Trophoblast cell (in vitro differentiated cells and primary cell): ENCODE measurements around the gene PITX3.

ENCODE experiments used
- DNase-seq, 2 donors: peaks; one replicate each; pipeline ENCODE4 v3.0.0-alpha.2; 2016
- H2AFZ ChIP-seq: 2 replicates; pipeline ENCODE4 v1.6.1; 2013; ENCODE audit warnings: low read length, moderate library complexity, mild to moderate bottlenecking; ENCODE audit not compliant: insufficient read depth, poor library complexity
- H2AK5ac ChIP-seq: 2 replicates; pipeline ENCODE4 v1.6.1; 2013; ENCODE audit warnings: mild to moderate bottlenecking, low read length
- H2BK120ac ChIP-seq: 2 replicates; pipeline ENCODE4 v1.6.1; 2013; ENCODE audit warnings: low read length, mild to moderate bottlenecking, moderate library complexity; ENCODE audit not compliant: insufficient read depth, poor library complexity
- H2BK12ac ChIP-seq: 2 replicates; pipeline ENCODE4 v1.6.1; 2013; ENCODE audit warnings: mild to moderate bottlenecking, low read length, moderate library complexity
- H2BK5ac ChIP-seq: 2 replicates; pipeline ENCODE4 v1.6.1; 2013; ENCODE audit warnings: low read length, low read depth, moderate library complexity, mild to moderate bottlenecking; ENCODE audit not compliant: poor library complexity
- H3K14ac ChIP-seq: 2 replicates; pipeline ENCODE4 v1.6.1; 2013; ENCODE audit warnings: mild to moderate bottlenecking, low read length
- H3K18ac ChIP-seq: 2 replicates; pipeline ENCODE4 v1.6.1; 2013; ENCODE audit warnings: mild to moderate bottlenecking, low read length
- H3K23ac ChIP-seq: 2 replicates; pipeline ENCODE4 v1.6.1; 2013; ENCODE audit warnings: low read length
- H3K27ac ChIP-seq: 2 replicates; pipeline ENCODE4 v1.5.1; 2013; ENCODE audit warnings: low read depth, mild to moderate bottlenecking, inconsistent platforms, low read length, moderate library complexity
- H3K27me3 ChIP-seq: 2 replicates; pipeline ENCODE4 v1.6.1; 2013; ENCODE audit warnings: inconsistent platforms, mild to moderate bottlenecking, low read length, moderate library complexity; ENCODE audit not compliant: insufficient read depth
- H3K36me3 ChIP-seq, 2 experiments: 1 replicate in 1 of 2; 2 replicates in 1 of 2; pipeline ENCODE4 v1.6.1; 2013; ENCODE audit warnings: low read length in 2 of 2, mild to moderate bottlenecking in 2 of 2, moderate library complexity in 1 of 2; ENCODE audit not compliant: insufficient read depth in 2 of 2, control insufficient read depth in 1 of 2
- H3K4ac ChIP-seq: 2 replicates; pipeline ENCODE4 v1.6.1; 2013; ENCODE audit warnings: low read depth, mild to moderate bottlenecking, low read length, moderate library complexity
- H3K4me1 ChIP-seq, 2 experiments: 1 replicate in 1 of 2; 2 replicates in 1 of 2; pipeline ENCODE4 v1.6.1; 2013; ENCODE audit warnings: low read length in 2 of 2, mild to moderate bottlenecking in 2 of 2, moderate library complexity in 1 of 2; ENCODE audit not compliant: insufficient read depth in 2 of 2, control insufficient read depth in 1 of 2
- H3K4me2 ChIP-seq: 2 replicates; pipeline ENCODE4 v1.6.1; 2013; ENCODE audit warnings: inconsistent platforms, mild to moderate bottlenecking, low read length, moderate library complexity
- H3K4me3 ChIP-seq: 2 replicates; pipeline ENCODE4 v1.5.1; 2013; ENCODE audit warnings: mild to moderate bottlenecking, low read depth, low read length, inconsistent platforms
- H3K79me1 ChIP-seq: one replicate; pipeline ENCODE4 v1.6.1; 2013; ENCODE audit warnings: low read length
- H3K79me2 ChIP-seq: 2 replicates; pipeline ENCODE4 v1.6.1; 2013; ENCODE audit warnings: low read length, mild to moderate bottlenecking; ENCODE audit not compliant: control insufficient read depth, insufficient read depth, poor library complexity
- H3K9ac ChIP-seq: 2 replicates; pipeline ENCODE4 v1.6.1; 2013; ENCODE audit warnings: mild to moderate bottlenecking, low read length
- H3K9me3 ChIP-seq: 2 replicates; pipeline ENCODE4 v1.6.1; 2013; ENCODE audit warnings: low read depth, mild to moderate bottlenecking, control low read depth, inconsistent platforms, low read length; ENCODE audit not compliant: insufficient read depth
- H4K12ac ChIP-seq: 2 replicates; pipeline ENCODE4 v1.6.1; 2013; ENCODE audit warnings: low read depth, mild to moderate bottlenecking, low read length, moderate library complexity
- H4K8ac ChIP-seq: 2 replicates; pipeline ENCODE4 v1.6.1; 2013; ENCODE audit warnings: low read depth, mild to moderate bottlenecking, low read length, moderate library complexity
- H4K91ac ChIP-seq: one replicate; pipeline ENCODE4 v1.6.1; 2013; ENCODE audit warnings: low read depth, mild to moderate bottlenecking, low read length, moderate library complexity
- WGBS: extraction: QIAGEN DNeasy Blood & Tissue Kit; methylation state at CpG from one replicate; pipeline ENCODE4 v1.1.7; 2013; ENCODE audit warnings: missing lambda C conversion rate; ENCODE audit not compliant: insufficient read length, insufficient coverage; ENCODE audit errors: extremely low coverage; 5-methylcytosine and 5-hydroxymethylcytosine counted together

PITX3 gene

DNA sequence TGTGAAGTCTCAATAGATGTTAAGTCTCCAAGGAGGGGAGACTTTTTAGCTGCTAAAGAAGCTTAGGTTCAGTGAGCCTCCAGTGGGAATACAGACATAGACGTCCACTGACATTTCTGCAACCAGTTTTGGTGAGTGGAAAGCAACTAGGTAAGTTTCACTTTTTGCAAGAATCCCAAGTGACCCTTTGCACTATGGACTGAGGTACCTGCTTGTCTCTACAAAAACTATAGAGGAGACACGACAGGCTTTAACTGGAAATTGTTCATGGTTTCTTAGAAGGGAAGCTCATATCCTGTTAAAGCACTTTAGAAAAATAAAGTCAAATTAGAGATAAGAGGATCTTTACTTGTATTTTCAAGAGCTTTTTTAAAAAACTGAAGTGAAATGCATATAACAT lies 42.6 kb upstream of the PITX3 start:
- Histone ChIP-seq H4K91ac (no peak overlapping the region), H3K4ac (no peak overlapping the region), H3K27ac (no peak overlapping the region), H3K18ac (no peak overlapping the region), H3K27me3 (no peaks in the 10 kb centered on the region), H4K8ac (no peak overlapping the region), H2AK5ac (no peak overlapping the region), H3K14ac (no peak overlapping the region), H3K9me3 (no peaks in the 10 kb centered on the region), H2BK12ac (no peak overlapping the region), H3K36me3 (no peaks in the 10 kb centered on the region), H2AFZ (no peak overlapping the region), H3K79me1 (no peaks in the 10 kb centered on the region), H3K79me2 (no peaks in the 10 kb centered on the region), H3K9ac (no peak overlapping the region), H2BK120ac (no peak overlapping the region), H3K4me1 (peaks cover 0 to 10% of the 10 kb centered on the region in 2 experiments), H3K4me3 (no peak overlapping the region), H3K23ac (no peak overlapping the region), H3K4me2 (no peak overlapping the region), H4K12ac (no peak overlapping the region), H2BK5ac (no peak overlapping the region)
- DNase-seq: no peak
- WGBS: no CpG with 5 or more reads among the region's 2 CpGs

DNA sequence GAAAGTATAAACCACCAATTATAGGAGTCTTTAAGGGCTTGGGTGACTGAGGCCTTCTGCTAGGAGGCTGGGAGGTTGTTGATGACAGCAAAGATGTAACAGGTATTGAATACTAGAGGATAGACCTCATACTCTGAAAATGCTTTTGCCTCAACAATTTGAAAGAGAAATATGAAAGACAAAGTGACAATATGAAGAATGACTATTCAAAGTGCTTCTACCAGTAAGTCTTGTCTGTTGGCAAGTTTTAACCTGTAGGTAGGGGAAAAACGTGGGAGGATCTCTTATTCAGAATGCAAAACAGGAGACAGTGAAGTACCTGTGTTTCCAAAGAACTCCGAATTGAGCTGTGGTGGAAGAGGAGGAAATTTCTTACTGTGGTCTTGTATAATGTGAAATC lies 42.2 kb upstream of the PITX3 start:
- Histone ChIP-seq H3K27ac (no peak overlapping the region), H3K36me3 (no peaks in the 10 kb centered on the region), H4K91ac (no peak overlapping the region), H2AK5ac (no peak overlapping the region), H2BK120ac (no peak overlapping the region), H3K4me1 (peaks cover 0 to 6% of the 10 kb centered on the region in 2 experiments), H3K4me3 (no peak overlapping the region), H3K23ac (no peak overlapping the region), H3K79me2 (no peaks in the 10 kb centered on the region), H3K18ac (no peak overlapping the region), H3K27me3 (no peaks in the 10 kb centered on the region), H2AFZ (no peak overlapping the region), H4K8ac (no peak overlapping the region), H3K4me2 (no peak overlapping the region), H2BK12ac (no peak overlapping the region), H3K9me3 (no peaks in the 10 kb centered on the region), H3K79me1 (no peaks in the 10 kb centered on the region), H2BK5ac (no peak overlapping the region), H4K12ac (no peak overlapping the region), H3K4ac (no peak overlapping the region), H3K14ac (no peak overlapping the region), H3K9ac (no peak overlapping the region)
- DNase-seq: no peak
- WGBS: no CpG with 5 or more reads among the region's 2 CpGs

DNA sequence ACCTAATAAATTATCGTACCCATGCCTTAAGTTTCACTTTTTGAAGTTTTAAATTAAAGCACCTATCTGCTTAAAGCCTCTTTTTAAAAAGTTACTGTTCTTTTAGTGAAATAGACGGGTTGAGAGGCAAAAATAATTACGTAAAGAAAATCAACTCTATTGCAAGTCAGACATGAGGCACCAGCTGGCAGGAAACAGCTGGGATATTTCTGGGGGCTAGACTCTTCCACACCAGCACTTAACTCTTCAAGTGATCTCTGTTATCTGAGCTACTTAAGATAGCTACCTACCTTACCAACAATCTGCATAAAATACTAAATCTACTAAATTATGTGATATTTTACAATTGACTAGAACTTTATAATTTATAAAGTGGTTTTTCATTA lies 39.8 kb upstream of the PITX3 start:
- no peak overlapping the region for H2BK12ac ChIP-seq
- no peak overlapping the region for H4K8ac ChIP-seq
- no peak for DNase-seq

DNA sequence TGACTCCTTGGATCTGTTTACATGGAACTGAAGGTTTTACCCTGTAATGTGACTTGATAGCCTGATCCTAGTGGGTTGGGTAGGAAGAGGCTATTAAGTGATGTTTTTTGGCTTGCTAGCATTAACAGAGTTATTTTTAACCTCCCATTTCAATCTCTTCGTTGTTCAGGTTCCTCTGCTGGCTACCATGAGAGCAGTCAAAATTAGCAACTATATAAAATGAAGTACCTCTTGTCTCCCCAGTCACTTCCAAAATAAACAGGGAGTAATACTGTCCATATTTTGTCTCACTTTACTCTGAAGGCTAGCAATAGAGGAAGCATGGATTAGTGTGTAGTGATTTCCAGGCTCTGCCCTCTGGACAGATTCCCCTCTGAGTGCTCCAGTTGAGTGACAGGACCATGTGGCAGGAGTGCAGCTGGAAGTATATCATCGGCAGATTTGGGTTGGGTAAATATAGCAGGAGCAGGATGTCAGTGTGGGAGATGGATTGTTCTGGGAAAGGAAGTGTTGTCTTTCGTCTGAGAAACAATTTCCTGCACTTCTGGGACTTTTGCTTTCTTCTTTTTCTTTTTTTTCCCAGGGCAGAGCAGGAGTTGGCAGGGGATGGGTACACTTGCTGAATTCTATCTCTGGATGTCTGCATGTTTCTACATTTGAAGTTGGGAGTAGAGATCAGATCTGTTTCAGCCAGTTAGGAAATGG lies 39.2 kb upstream of the PITX3 start:
- Histone ChIP-seq H3K4me1 (peaks cover 0 to 6% of the 10 kb centered on the region in 2 experiments), H2AFZ (no peak overlapping the region), H3K9me3 (no peaks in the 10 kb centered on the region), H3K79me1 (no peaks in the 10 kb centered on the region), H3K23ac (no peak overlapping the region), H3K27me3 (no peaks in the 10 kb centered on the region), H4K12ac (no peak overlapping the region), H4K91ac (no peak overlapping the region), H2AK5ac (no peak overlapping the region), H3K18ac (no peak overlapping the region), H4K8ac (no peak overlapping the region), H3K27ac (no peak overlapping the region), H2BK12ac (no peak overlapping the region), H3K4ac (no peak overlapping the region), H3K9ac (no peak overlapping the region), H3K14ac (no peak overlapping the region), H2BK5ac (no peak overlapping the region), H3K79me2 (no peaks in the 10 kb centered on the region), H3K4me3 (no peak overlapping the region), H3K4me2 (no peak overlapping the region), H2BK120ac (no peak overlapping the region), H3K36me3 (peaks cover 0 to 3% of the 10 kb centered on the region in 2 experiments)
- no peak for DNase-seq
- no CpG with 5 or more reads among the region's 3 CpGs for WGBS

More for the DNA sequence above, 39.8 kb upstream of the PITX3 start:
- H3K4me1 ChIP-seq: peaks cover 0 to 6% of the 10 kb centered on the region in 2 experiments
- H4K91ac ChIP-seq: no peak overlapping the region
- no peaks in the 10 kb centered on the region for H3K9me3 ChIP-seq
- H3K23ac ChIP-seq: no peak overlapping the region
- no peak overlapping the region for H2AK5ac ChIP-seq
- no peak overlapping the region for H2BK120ac ChIP-seq
- H3K4me2 ChIP-seq: no peak overlapping the region
- H3K18ac ChIP-seq: no peak overlapping the region
- H4K12ac ChIP-seq: no peak overlapping the region
- WGBS: no CpG with 5 or more reads among the region's 3 CpGs
- H3K79me1 ChIP-seq: no peaks in the 10 kb centered on the region
- H3K4me3 ChIP-seq: no peak overlapping the region
- H3K79me2 ChIP-seq: no peaks in the 10 kb centered on the region
- H3K14ac ChIP-seq: no peak overlapping the region
- no peak overlapping the region for H2BK5ac ChIP-seq
- peaks cover 0 to 3% of the 10 kb centered on the region in 2 experiments for H3K36me3 ChIP-seq
- no peak overlapping the region for H3K27ac ChIP-seq
- H3K27me3 ChIP-seq: no peaks in the 10 kb centered on the region
- H3K9ac ChIP-seq: no peak overlapping the region
- no peak overlapping the region for H2AFZ ChIP-seq
- no peak overlapping the region for H3K4ac ChIP-seq
